ENCODE results near the gene ADAMTS18. TPM values are rescaled to one million over a fixed set of nuclear protein-coding genes. Genes with fewer than 3 reads are reported as not detected.

ADAMTS18 gene
- total and polyA plus RNA-seq, 9 of the 15 experiments (the other 6 are each of a cell fraction or from before 2014, with no cell fraction given) = not detected

DNA sequence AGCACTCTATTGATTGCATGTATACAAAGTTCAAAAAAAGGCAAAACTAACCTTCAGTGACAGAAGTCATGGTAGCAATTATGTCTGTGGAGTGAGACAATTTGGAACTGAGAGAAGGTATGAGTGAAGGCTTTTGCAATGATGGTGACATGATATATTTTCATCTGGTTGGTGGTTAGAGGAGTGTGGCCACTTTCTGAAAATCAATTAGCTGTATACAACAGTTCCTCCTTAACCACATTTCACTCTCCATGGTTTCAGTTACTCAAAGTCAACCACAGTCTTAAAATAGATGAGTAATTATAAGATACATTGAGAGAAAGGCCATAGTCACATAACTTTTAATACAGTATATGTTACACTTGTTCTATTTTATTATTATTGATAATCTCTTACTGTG is 26.2 kb downstream of the ADAMTS18 start (continued):
- TF ChIP-seq, protein P1, sequence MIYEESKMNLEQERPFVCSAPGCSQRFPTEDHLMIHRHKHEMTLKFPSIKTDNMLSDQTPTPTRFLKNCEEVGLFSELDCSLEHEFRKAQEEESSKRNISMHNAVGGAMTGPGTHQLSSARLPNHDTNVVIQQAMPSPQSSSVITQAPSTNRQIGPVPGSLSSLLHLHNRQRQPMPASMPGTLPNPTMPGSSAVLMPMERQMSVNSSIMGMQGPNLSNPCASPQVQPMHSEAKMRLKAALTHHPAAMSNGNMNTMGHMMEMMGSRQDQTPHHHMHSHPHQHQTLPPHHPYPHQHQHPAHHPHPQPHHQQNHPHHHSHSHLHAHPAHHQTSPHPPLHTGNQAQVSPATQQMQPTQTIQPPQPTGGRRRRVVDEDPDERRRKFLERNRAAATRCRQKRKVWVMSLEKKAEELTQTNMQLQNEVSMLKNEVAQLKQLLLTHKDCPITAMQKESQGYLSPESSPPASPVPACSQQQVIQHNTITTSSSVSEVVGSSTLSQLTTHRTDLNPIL (CRISPR knock-in tag; IDR thresholded peaks at IDR 0.05) = no peak
- no peak for TF ChIP-seq SMC3 (conservative IDR thresholded peaks at IDR 0.05; ENCODE audit: insufficient read depth, low read depth, low read length)

DNA sequence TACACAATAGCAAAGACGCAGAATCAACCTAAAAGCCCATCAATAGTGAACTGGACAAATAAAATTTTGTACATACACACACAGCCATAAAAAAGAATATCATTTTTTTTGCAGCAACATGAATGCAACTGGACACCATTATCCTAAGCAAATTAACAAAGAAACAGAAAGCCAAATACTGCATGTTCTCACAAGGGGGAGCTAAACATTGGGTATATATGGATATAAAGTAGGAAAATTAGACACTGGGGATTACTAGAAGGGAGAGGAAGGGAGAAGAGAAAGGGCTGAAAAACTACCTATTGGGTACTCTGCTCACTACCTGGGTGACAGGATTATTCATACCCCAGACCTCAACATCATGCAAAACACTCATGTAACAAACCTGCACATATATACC is 28.2 kb downstream of the ADAMTS18 start:
- intact Hi-C loops (cut with micrococcal nuclease) = loop anchor here (10.0 kb wide), 1 partner anchor 178 kb away; no protein-coding TSS in a partner anchor

More for the DNA sequence above, 28.2 kb downstream of the ADAMTS18 start:
- 0% methylated on average over 1 of the region's 1 CpG for WGBS (ENCODE audit: insufficient coverage, low coverage, missing lambda C conversion rate)
- in situ Hi-C loops (cut with MboI) = no loop called here
- ChIA-PET CTCF (ENCODE audit: low intra/inter-chr PET ratio) (no interaction called here), POLR2A (interaction anchor here (0.7 kb wide), 1 partner anchor 10 kb away, joined by 3 read pairs; no protein-coding TSS in a partner anchor)
- no peak for FAIRE-seq
- ATAC-seq = no peak
- no peaks in the 10 kb centered on the region for H3K79me2 ChIP-seq (ENCODE audit: control insufficient read depth, insufficient read depth, low read length)
- no peaks in the 10 kb centered on the region for H3K36me3 ChIP-seq (ENCODE audit: control insufficient read depth, insufficient read depth, low read length)
- TF ChIP-seq RAD21 (CRISPR knock-in tag; conservative IDR thresholded peaks at IDR 0.05 in 1 of 2, IDR thresholded peaks at IDR 0.05 in 1 of 2) = 0 out of 4 replicates have a peak, but pooled peaks of 1 of the 2 experiments have one; percentile 15
- TF ChIP-seq, protein P2, sequence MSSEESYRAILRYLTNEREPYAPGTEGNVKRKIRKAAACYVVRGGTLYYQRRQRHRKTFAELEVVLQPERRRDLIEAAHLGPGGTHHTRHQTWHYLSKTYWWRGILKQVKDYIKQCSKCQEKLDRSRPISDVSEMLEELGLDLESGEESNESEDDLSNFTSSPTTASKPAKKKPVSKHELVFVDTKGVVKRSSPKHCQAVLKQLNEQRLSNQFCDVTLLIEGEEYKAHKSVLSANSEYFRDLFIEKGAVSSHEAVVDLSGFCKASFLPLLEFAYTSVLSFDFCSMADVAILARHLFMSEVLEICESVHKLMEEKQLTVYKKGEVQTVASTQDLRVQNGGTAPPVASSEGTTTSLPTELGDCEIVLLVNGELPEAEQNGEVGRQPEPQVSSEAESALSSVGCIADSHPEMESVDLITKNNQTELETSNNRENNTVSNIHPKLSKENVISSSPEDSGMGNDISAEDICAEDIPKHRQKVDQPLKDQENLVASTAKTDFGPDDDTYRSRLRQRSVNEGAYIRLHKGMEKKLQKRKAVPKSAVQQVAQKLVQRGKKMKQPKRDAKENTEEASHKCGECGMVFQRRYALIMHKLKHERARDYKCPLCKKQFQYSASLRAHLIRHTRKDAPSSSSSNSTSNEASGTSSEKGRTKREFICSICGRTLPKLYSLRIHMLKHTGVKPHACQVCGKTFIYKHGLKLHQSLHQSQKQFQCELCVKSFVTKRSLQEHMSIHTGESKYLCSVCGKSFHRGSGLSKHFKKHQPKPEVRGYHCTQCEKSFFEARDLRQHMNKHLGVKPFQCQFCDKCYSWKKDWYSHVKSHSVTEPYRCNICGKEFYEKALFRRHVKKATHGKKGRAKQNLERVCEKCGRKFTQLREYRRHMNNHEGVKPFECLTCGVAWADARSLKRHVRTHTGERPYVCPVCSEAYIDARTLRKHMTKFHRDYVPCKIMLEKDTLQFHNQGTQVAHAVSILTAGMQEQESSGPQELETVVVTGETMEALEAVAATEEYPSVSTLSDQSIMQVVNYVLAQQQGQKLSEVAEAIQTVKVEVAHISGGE (CRISPR knock-in tag; IDR thresholded peaks at IDR 0.05) = no peak
- TF ChIP-seq, protein P3, sequence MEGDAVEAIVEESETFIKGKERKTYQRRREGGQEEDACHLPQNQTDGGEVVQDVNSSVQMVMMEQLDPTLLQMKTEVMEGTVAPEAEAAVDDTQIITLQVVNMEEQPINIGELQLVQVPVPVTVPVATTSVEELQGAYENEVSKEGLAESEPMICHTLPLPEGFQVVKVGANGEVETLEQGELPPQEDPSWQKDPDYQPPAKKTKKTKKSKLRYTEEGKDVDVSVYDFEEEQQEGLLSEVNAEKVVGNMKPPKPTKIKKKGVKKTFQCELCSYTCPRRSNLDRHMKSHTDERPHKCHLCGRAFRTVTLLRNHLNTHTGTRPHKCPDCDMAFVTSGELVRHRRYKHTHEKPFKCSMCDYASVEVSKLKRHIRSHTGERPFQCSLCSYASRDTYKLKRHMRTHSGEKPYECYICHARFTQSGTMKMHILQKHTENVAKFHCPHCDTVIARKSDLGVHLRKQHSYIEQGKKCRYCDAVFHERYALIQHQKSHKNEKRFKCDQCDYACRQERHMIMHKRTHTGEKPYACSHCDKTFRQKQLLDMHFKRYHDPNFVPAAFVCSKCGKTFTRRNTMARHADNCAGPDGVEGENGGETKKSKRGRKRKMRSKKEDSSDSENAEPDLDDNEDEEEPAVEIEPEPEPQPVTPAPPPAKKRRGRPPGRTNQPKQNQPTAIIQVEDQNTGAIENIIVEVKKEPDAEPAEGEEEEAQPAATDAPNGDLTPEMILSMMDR (IDR thresholded peaks at IDR 0.05 in 2 of 3, conservative IDR thresholded peaks at IDR 0.05 in 1 of 3; ENCODE audit: insufficient read depth in 2 of 3, low read depth in 1 of 3, low read length in 3 of 3) = peak in 2 of 3 experiments; percentile 7 to 33; a peak in 4 of 6 replicates
- H3K9ac ChIP-seq (ENCODE audit: insufficient read depth in 1 of 2, low read depth in 2 of 2, low read length in 2 of 2) = no peak overlapping the region
- H3K27ac ChIP-seq (ENCODE audit: extremely low read depth, low read depth, low read length) = no peak overlapping the region
- H3K4me3 ChIP-seq = no peak overlapping the region
- DNase-seq (ENCODE audit: extremely low read depth in 1 of 4, low spot score in 3 of 4) = peak in 1 of 4 experiments; percentile 5
- no peak overlapping the region for H3K4me2 ChIP-seq (ENCODE audit: insufficient read depth, low read length)
- H3K4me1 ChIP-seq (replicated peaks in 1 of 2; ENCODE audit: control insufficient read depth in 2 of 2, insufficient read depth in 2 of 2, low read length in 2 of 2) = no peaks in the 10 kb centered on the region
- no peaks in the 10 kb centered on the region for H3K9me3 ChIP-seq (replicated peaks; ENCODE audit: control insufficient read depth, insufficient read depth, low read depth, low read length)
- H3K27me3 ChIP-seq (ENCODE audit: control insufficient read depth in 2 of 2, insufficient read depth in 2 of 2, low read length in 2 of 2) = no peaks in the 10 kb centered on the region
- no peaks in the 10 kb centered on the region for H3K9me1 ChIP-seq (ENCODE audit: control insufficient read depth, insufficient read depth, low read length)
- BruUV-seq (replicated peaks) = no TSS peak
- H2AFZ ChIP-seq (ENCODE audit: low read depth, low read length) = no peak overlapping the region
- H4K20me1 ChIP-seq (replicated peaks; ENCODE audit: control insufficient read depth, insufficient read depth, low read length) = no peaks in the 10 kb centered on the region
